ENCODE data around the gene CCDC90B. TPM values are rescaled to one million over a fixed set of nuclear protein-coding genes. Genes with fewer than 3 reads are reported as not detected.

CCDC90B gene
- total RNA-seq, 4 donors from 2014 or later: 22.7 to 56.9 (median 31.7) TPM

- H3K27ac ChIP-seq (replicated peaks in 1 of 4): no peak overlapping the region
- intact Hi-C loops (cut with DNase I): no loop called here
Observed at GRCh38 chr11:83256602-83257340, 29.4 kb downstream of the CCDC90B start.

GRCh38 chr11:83255366-83255765 lies 30.8 kb downstream of the CCDC90B start:
- 99% methylated on average over 3 of the region's 3 CpGs for WGBS
- no peaks in the 10 kb centered on the region for H3K9me3 ChIP-seq
- intact Hi-C loops (cut with DNase I): no loop called here
- no peaks in the 10 kb centered on the region for H3K27me3 ChIP-seq
- no peak overlapping the region for H3K4me3 ChIP-seq
- no peak overlapping the region for H3K27ac ChIP-seq (replicated peaks in 1 of 4)
- DNase-seq (ENCODE audit: extremely low spot score): no peak
- TF ChIP-seq POLR2A (IDR thresholded peaks at IDR 0.05; ENCODE audit: low read depth) (no peak), CTCF (IDR thresholded peaks at IDR 0.05) (no peak), POLR2AphosphoS5 (IDR thresholded peaks at IDR 0.05) (no peak), EP300 (IDR thresholded peaks at IDR 0.05) (no peak)
- no peaks in the 10 kb centered on the region for H3K4me1 ChIP-seq
- peaks cover 0 to 40% (median 26%) of the 10 kb centered on the region in 4 donors for H3K36me3 ChIP-seq

More at GRCh38 chr11:83256602-83257340, 29.4 kb downstream of the CCDC90B start:
- DNase-seq (ENCODE audit: extremely low spot score): no peak
- WGBS: 89% methylated on average over 3 of the region's 3 CpGs
- peaks cover 0 to 53% (median 32%) of the 10 kb centered on the region in 4 donors for H3K36me3 ChIP-seq
- TF ChIP-seq EP300 (IDR thresholded peaks at IDR 0.05) (no peak), POLR2AphosphoS5 (IDR thresholded peaks at IDR 0.05) (no peak), POLR2A (IDR thresholded peaks at IDR 0.05; ENCODE audit: low read depth) (no peak), CTCF (IDR thresholded peaks at IDR 0.05) (no peak)
- no peak overlapping the region for H3K4me3 ChIP-seq
- H3K4me1 ChIP-seq: no peaks in the 10 kb centered on the region
- H3K27me3 ChIP-seq: no peaks in the 10 kb centered on the region
- H3K9me3 ChIP-seq: no peaks in the 10 kb centered on the region

GRCh38 chr11:83252941-83253340 lies 33.2 kb downstream of the CCDC90B start:
- TF ChIP-seq POLR2AphosphoS5 (IDR thresholded peaks at IDR 0.05) (no peak), POLR2A (IDR thresholded peaks at IDR 0.05; ENCODE audit: low read depth) (no peak), EP300 (IDR thresholded peaks at IDR 0.05) (no peak), CTCF (IDR thresholded peaks at IDR 0.05) (no peak)
- Histone ChIP-seq H3K27me3 (no peaks in the 10 kb centered on the region), H3K36me3 (peaks cover 0 to 24% (median 9%) of the 10 kb centered on the region in 4 donors), H3K4me3 (no peak overlapping the region), H3K4me1 (peaks cover 0 to 5% (median 1%) of the 10 kb centered on the region in 4 donors), H3K9me3 (no peaks in the 10 kb centered on the region), H3K27ac (replicated peaks in 1 of 4) (no peak overlapping the region)
- no peak for DNase-seq (ENCODE audit: extremely low spot score)
- 100% methylated on average over 2 of the region's 2 CpGs for WGBS
- intact Hi-C loops (cut with DNase I): no loop called here

GRCh38 chr11:83252266-83252665 lies 33.9 kb downstream of the CCDC90B start:
- no peak for TF ChIP-seq CTCF (IDR thresholded peaks at IDR 0.05)
- 96% methylated on average over 2 of the region's 2 CpGs for WGBS
- no peak overlapping the region for H3K27ac ChIP-seq (replicated peaks in 1 of 4)
- no peaks in the 10 kb centered on the region for H3K9me3 ChIP-seq
- H3K36me3 ChIP-seq: peaks cover 0 to 19% (median 4%) of the 10 kb centered on the region in 4 donors
- intact Hi-C loops (cut with DNase I): no loop called here
- DNase-seq (ENCODE audit: extremely low spot score): no peak
- H3K27me3 ChIP-seq: no peaks in the 10 kb centered on the region
- H3K4me1 ChIP-seq: peaks cover 0 to 5% (median 1%) of the 10 kb centered on the region in 4 donors
- no peak overlapping the region for H3K4me3 ChIP-seq
